HG02981 (cell line): ENCODE measurements around the gene AP3S1.

Experiments
- ATAC-seq: cut with Tn5 transposase; IDR thresholded peaks from one replicate; pipeline ENCODE4 v1.9.1; 2021; ENCODE audit warnings: mild to moderate bottlenecking, moderate library complexity; ENCODE audit not compliant: unreplicated experiment

Gene AP3S1

GRCh38 chr5:115934388-115934974 lies 92.7 kb downstream of the AP3S1 start:
- ATAC-seq = no peak

- no peak for ATAC-seq
Observed at GRCh38 chr5:115936031-115936430, 94.3 kb downstream of the AP3S1 start.

GRCh38 chr5:115939059-115939458 lies 97.3 kb downstream of the AP3S1 start:
- no peak for ATAC-seq

- no peak for ATAC-seq
Observed at GRCh38 chr5:115940080-115940810, 98.5 kb downstream of the AP3S1 start.

GRCh38 chr5:115941051-115941675 lies 99.4 kb downstream of the AP3S1 start:
- ATAC-seq = no peak

- ATAC-seq = no peak
Observed at GRCh38 chr5:115944501-115944900, 102.8 kb downstream of the AP3S1 start.

- ATAC-seq = no peak
Observed at GRCh38 chr5:115946655-115947054, 104.9 kb downstream of the AP3S1 start.

- no peak for ATAC-seq
Observed at GRCh38 chr5:115947260-115947659, 105.5 kb downstream of the AP3S1 start.

- ATAC-seq = no peak
Observed at GRCh38 chr5:115948091-115948534, 106.4 kb downstream of the AP3S1 start.

GRCh38 chr5:115949096-115949495 lies 107.4 kb downstream of the AP3S1 start:
- ATAC-seq = no peak

- no peak for ATAC-seq
Observed at GRCh38 chr5:115952588-115952987, 110.9 kb downstream of the AP3S1 start.

GRCh38 chr5:115954144-115954543 lies 112.4 kb downstream of the AP3S1 start:
- no peak for ATAC-seq

- no peak for ATAC-seq
Observed at GRCh38 chr5:115956957-115957356, 115.2 kb downstream of the AP3S1 start.

- ATAC-seq = no peak
Observed at GRCh38 chr5:115961381-115962238, 119.9 kb downstream of the AP3S1 start.

- no peak for ATAC-seq
Observed at GRCh38 chr5:115962239-115962564, 120.5 kb downstream of the AP3S1 start, which contains the start of gene LVRN. Gene LVRN, plus strand, starts transcription at chr5:115962475. Its CDS starts 143 bp downstream, at chr5:115962618.

- no peak for ATAC-seq
Observed at GRCh38 chr5:115962565-115963402, 121.0 kb downstream of the AP3S1 start.

- ATAC-seq = no peak
Observed at GRCh38 chr5:115963566-115963965, 121.8 kb downstream of the AP3S1 start.
